Endothelial cell of umbilical vein (primary cell): Measurements from ENCODE around the gene FBXL12. TPM values are rescaled to one million over a fixed set of nuclear protein-coding genes. Genes with fewer than 3 reads are reported as not detected.

ENCODE experiments used
- BruUV-seq: library from RNA; stranded (reverse); fragments of 400-500 nt; replicated peaks from 2 replicates; lab custom pipeline; 2021; lab: Mats Ljungman, UMichigan
- CTCF ChIA-PET: fragments of 300-600, 350-600 bp; sonication (Branson Sonifier 250); formaldehyde crosslinking; loops from one replicate; lab custom pipeline; 2021; ENCODE audit warnings: antibody characterized with exemption, inconsistent platforms; lab: Charles Lee
- POLR2A ChIA-PET: fragments of 300-600, 350-600 bp; sonication (Branson Sonifier 250); formaldehyde crosslinking; loops from one replicate; lab custom pipeline; 2021; ENCODE audit warnings: antibody characterized with exemption, inconsistent platforms; lab: Charles Lee
- DNase-seq: peaks from one replicate; pipeline ENCODE4 v3.0.0-alpha.2; 2011; ENCODE audit warnings: low read depth, low spot score
- FAIRE-seq: peaks from 2 replicates; lab custom pipeline; 2011; peaks lifted over from hg19 to GRCh38; lab: Jason Lieb, UNC
- H2AFZ ChIP-seq: 2 replicates; pipeline ENCODE4 v1.6.0; 2012; ENCODE audit warnings: low read depth, low read length, control low read depth, inconsistent platforms
- H3K27ac ChIP-seq: 2 replicates; pipeline ENCODE4 v1.5.1; 2011; ENCODE audit warnings: low read depth, mild to moderate bottlenecking, control low read depth, low read length, moderate library complexity; ENCODE audit not compliant: insufficient read depth
- H3K27me3 ChIP-seq, 2 experiments: 2 replicates each; pipeline versions ENCODE4 v1.6.0 to v1.6.1; 2011; ENCODE audit warnings: low read length in 2 of 2, mixed read lengths in 1 of 2; ENCODE audit not compliant: control insufficient read depth in 2 of 2, insufficient read depth in 2 of 2
- H3K36me3 ChIP-seq, 2 experiments: 2 replicates in 1 of 2; 3 replicates in 1 of 2; pipeline ENCODE4 v1.5.1; 2011; ENCODE audit warnings: low read length in 2 of 2, mild to moderate bottlenecking in 1 of 2, moderate library complexity in 1 of 2; ENCODE audit not compliant: control insufficient read depth in 2 of 2, insufficient read depth in 2 of 2; ENCODE audit errors: extremely low read depth in 1 of 2
- H3K4me1 ChIP-seq: 3 replicates; pipeline ENCODE4 v1.5.1; 2011; ENCODE audit warnings: mild to moderate bottlenecking, low read length; ENCODE audit not compliant: control insufficient read depth, insufficient read depth; ENCODE audit errors: extremely low read depth
- H3K4me2 ChIP-seq: 2 replicates; pipeline ENCODE4 v1.6.1; 2011; ENCODE audit warnings: low read length, control low read depth, mixed read lengths; ENCODE audit not compliant: insufficient read depth
- H3K4me3 ChIP-seq, 3 experiments: fragments of 200-600 bp in 1 of 3; sonication (generic), shearing (Covaris generic) in 1 of 3; replicated peaks in 1 of 3; 2 replicates each; pipeline ENCODE4 v1.5.1; 2011 to 2016; ENCODE audit warnings: control low read depth in 3 of 3, low read length in 3 of 3, mild to moderate bottlenecking in 2 of 3, inconsistent platforms in 1 of 3, low read depth in 1 of 3, moderate library complexity in 1 of 3; ENCODE audit not compliant: insufficient read depth in 1 of 3
- H3K79me2 ChIP-seq: 2 replicates; pipeline ENCODE4 v1.6.0; 2012; ENCODE audit warnings: low read length, inconsistent platforms; ENCODE audit not compliant: control insufficient read depth, insufficient read depth
- H3K9ac ChIP-seq: replicated peaks from 2 replicates; pipeline ENCODE3; 2011; ENCODE audit warnings: low read length, control low read depth; ENCODE audit not compliant: insufficient read depth; ENCODE audit errors: extremely low read depth
- H3K9me1 ChIP-seq: replicated peaks from 3 replicates; pipeline ENCODE4 v1.6.0; 2011; ENCODE audit warnings: mild to moderate bottlenecking, low read length; ENCODE audit not compliant: control insufficient read depth, insufficient read depth; ENCODE audit errors: extremely low read depth
- H3K9me3 ChIP-seq: replicated peaks from 2 replicates; pipeline ENCODE4 v1.5.1; 2012; ENCODE audit warnings: low read length, inconsistent platforms; ENCODE audit not compliant: control insufficient read depth, insufficient read depth
- H4K20me1 ChIP-seq: replicated peaks from 2 replicates; pipeline ENCODE3; 2011; ENCODE audit warnings: mild to moderate bottlenecking, low read length; ENCODE audit not compliant: control insufficient read depth, insufficient read depth; ENCODE audit errors: extremely low read depth
- CTCF ChIP-seq, 2 donors: IDR thresholded peaks; 1 replicate in 1 of 2; 2 replicates in 1 of 2; pipeline ENCODE4 v1.5.1; 2011; ENCODE audit warnings: low read length in 2 of 2, mild to moderate bottlenecking in 2 of 2, moderate library complexity in 2 of 2, control low read depth in 1 of 2, inconsistent platforms in 1 of 2, low read depth in 1 of 2; ENCODE audit not compliant: insufficient read depth in 1 of 2; ENCODE audit errors: extremely low read depth in 1 of 2
- EZH2 ChIP-seq: IDR thresholded peaks from 2 replicates; pipeline ENCODE4 v1.6.1; 2012; ENCODE audit warnings: borderline replicate concordance, low read depth, mild to moderate bottlenecking, moderate library complexity, low read length, inconsistent platforms; ENCODE audit not compliant: severe bottlenecking
- FOS ChIP-seq: IDR thresholded peaks from 2 replicates; pipeline ENCODE4 v1.6.1; 2011; ENCODE audit warnings: mild to moderate bottlenecking, low read length, moderate library complexity, borderline replicate concordance; ENCODE audit not compliant: insufficient read depth
- GATA2 ChIP-seq: IDR thresholded peaks from 2 replicates; pipeline ENCODE4 v1.7.0; 2011; ENCODE audit warnings: low read depth, mild to moderate bottlenecking, moderate library complexity, mixed read lengths, low read length; ENCODE audit not compliant: insufficient read length, insufficient read depth
- JUN ChIP-seq: IDR thresholded peaks from 2 replicates; pipeline ENCODE4 v1.6.1; 2011; ENCODE audit warnings: borderline replicate concordance, low read depth; ENCODE audit not compliant: insufficient read length, insufficient read depth
- MYC ChIP-seq: IDR thresholded peaks from one replicate; pipeline ENCODE4 v1.6.1; 2011; ENCODE audit warnings: mild to moderate bottlenecking, low read depth, low read length
- POLR2A ChIP-seq: IDR thresholded peaks from 2 replicates; pipeline ENCODE4 v1.6.1; 2012; ENCODE audit warnings: low read depth, mild to moderate bottlenecking, control low read depth, low read length
- POLR2AphosphoS5 ChIP-seq: IDR thresholded peaks from 2 replicates; pipeline ENCODE4 v1.6.1; 2012; ENCODE audit warnings: low read depth, mild to moderate bottlenecking, control low read depth, low read length, moderate library complexity; ENCODE audit not compliant: insufficient read depth
- dilution Hi-C: fragments of 300-500 bp; cut with MboI; formaldehyde crosslinking; loops from one replicate; pipeline ENCODE4 v1.15.0; 2019; ENCODE audit warnings: low sequenced_read_pairs; ENCODE audit not compliant: extremely low pct_ligation_motif_present
- intact Hi-C: fragments of 100-400 bp; cut with micrococcal nuclease; formaldehyde crosslinking; loops from one replicate; pipeline ENCODE4 v1.10.0; 2022
- polyA plus RNA-seq, 4 experiments: library from polyadenylated mRNA; depleted of rRNA in 3 of 4; stranded (reverse) in 3 of 4; unstranded in 1 of 4; fragments of >200 nt; gene quantifications; 2 replicates each; pipeline versions ENCODE4 v1.2.1 to v1.2.3, GENCODE V29; 2011 to 2012; ENCODE audit warnings: missing spikeins in 1 of 4
- total RNA-seq: library from RNA; stranded (reverse); gene quantifications from 2 replicates; pipeline ENCODE4 v1.2.3, GENCODE V29; 2021
- TF ChIP-seq, protein P1 (sequence below): IDR thresholded peaks from 2 replicates; pipeline ENCODE4 v1.6.1; 2011; ENCODE audit not compliant: insufficient read depth, insufficient read length

Gene FBXL12
- total and polyA plus RNA-seq, 2 donors (not counting 3 experiments of a cell fraction or from before 2014, with no cell fraction given) = 26.9 to 33.3 TPM

DNA sequence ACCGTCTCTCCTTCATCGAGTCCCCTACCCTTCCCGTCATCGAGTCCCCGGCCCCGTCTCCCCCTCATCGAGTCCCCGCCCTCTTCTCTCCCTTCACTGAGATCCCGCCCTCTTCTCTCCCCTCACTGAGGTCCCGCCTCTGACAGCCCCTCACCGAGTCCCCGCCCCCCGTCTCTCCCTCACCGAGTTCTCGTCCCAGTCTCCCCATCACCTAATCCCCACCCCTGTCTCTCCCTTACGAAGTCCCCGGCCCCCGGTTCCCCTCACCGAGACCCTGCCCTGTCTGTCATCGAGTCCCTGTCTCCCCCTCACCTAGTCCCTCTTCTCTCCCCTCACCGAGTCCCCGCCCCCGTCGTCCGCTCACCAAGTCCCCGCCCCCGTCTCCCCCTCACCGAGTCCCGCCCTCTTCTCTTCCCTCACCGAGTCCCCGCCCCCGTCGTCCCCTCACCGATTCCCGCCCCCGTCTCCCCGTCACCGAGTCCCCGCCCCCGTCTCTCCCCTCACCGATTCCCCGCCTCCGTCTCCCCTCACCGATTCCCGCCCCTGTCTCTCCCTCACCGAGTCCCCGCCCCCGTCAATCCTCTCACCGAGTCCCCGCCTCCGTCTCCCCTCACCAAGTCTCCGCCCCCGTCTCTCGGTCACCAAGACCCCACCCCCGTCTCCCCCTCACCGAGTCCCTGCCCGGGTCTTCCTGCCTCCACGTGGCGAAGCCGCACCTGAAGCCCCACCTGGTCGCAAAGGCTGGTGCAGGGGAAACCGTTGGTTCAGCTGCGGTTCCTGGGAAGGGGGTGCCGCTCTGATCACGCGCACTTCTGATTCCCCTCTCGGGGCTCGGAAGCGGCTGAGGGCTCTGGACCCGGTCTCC, 26.4 kb downstream of the FBXL12 start:
- no peaks in the 10 kb centered on the region for H3K4me1 ChIP-seq
- peak overlapping the region; percentile 45 to 89 (median 72) for H3K4me3 ChIP-seq
- TF ChIP-seq GATA2 (no peak), POLR2AphosphoS5 (no peak), POLR2A (no peak), MYC (no peak), CTCF (IDR thresholded peaks at IDR 0.05; ENCODE audit: extremely low read depth in 1 of 2, insufficient read depth in 1 of 2, low read depth in 1 of 2, low read length in 2 of 2) (no peak), EZH2 (no peak), FOS (no peak), JUN (no peak)
- TF ChIP-seq, protein P1, sequence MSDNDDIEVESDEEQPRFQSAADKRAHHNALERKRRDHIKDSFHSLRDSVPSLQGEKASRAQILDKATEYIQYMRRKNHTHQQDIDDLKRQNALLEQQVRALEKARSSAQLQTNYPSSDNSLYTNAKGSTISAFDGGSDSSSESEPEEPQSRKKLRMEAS = no peak
- H3K9me3 ChIP-seq = no peaks in the 10 kb centered on the region
- intact Hi-C loops = loop anchor here (1.0 to 2.0 kb wide), 5 partner anchors 24 to 484 kb away; partner anchors contain the start of genes FBXL12, ZNF561, ZNF562 and ZNF699
- peak; percentile 76 for FAIRE-seq
- no TSS peak for BruUV-seq
- no peaks in the 10 kb centered on the region for H4K20me1 ChIP-seq
- H3K9ac ChIP-seq = peak overlapping the region; percentile 43
- peak; percentile 93 for DNase-seq
- H3K36me3 ChIP-seq = no peaks in the 10 kb centered on the region
- ChIA-PET CTCF (no interaction called here), POLR2A (no interaction called here)
- no peaks in the 10 kb centered on the region for H3K79me2 ChIP-seq
- H3K4me2 ChIP-seq = peak overlapping the region; percentile 57
- dilution Hi-C loops = loop anchor here (10.0 kb wide), 1 partner anchor 168 kb away; the partner anchor contains the start of gene ZNF561
- H2AFZ ChIP-seq = peak overlapping the region; percentile 99
- no peak overlapping the region for H3K27ac ChIP-seq
- H3K27me3 ChIP-seq = no peaks in the 10 kb centered on the region
- H3K9me1 ChIP-seq = no peaks in the 10 kb centered on the region
